Uterus (tissue), 2 donors: ENCODE data around the gene SASH1.

Experiments
- POLR2A ChIP-seq, 2 donors: fragments of 450-650 bp; IDR thresholded peaks; one replicate each; pipeline ENCODE4 v1.6.1; 2016; ENCODE audit warnings: antibody characterized with exemption in 2 of 2, mild to moderate bottlenecking in 1 of 2, moderate library complexity in 1 of 2
- TF ChIP-seq, protein P1 (sequence below), 4 experiments: fragments of 200-600 bp in 2 of 4; fragments of 450-650 bp in 2 of 4; sonication (generic) in 2 of 4; IDR thresholded peaks; one replicate each; pipeline ENCODE4 v1.5.1; 2016 to 2019; ENCODE audit warnings: antibody characterized with exemption in 4 of 4, mild to moderate bottlenecking in 2 of 4, moderate library complexity in 1 of 4

DNA sequence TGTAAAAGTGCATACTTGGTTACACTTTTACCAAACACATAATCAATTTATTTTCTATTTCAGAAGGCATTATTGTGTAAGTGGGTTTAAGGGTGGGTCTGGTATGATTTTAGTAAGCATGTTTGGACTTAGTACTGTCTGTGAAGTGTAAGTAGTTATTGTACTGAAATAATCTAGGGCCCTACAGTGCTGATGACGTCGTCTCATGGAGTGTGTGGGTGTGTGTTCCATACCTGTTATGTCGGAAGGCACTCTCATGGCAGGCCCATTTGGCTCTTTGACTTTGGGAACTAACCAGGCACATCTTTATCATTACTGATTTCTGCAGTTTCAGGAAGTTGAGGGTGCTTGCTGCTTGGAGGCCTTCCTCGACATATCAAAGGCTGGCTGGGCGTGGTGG is 155.1 kb downstream of the SASH1 start:
- no peak for TF ChIP-seq POLR2A (IDR thresholded peaks at IDR 0.05)
- TF ChIP-seq, protein P1, sequence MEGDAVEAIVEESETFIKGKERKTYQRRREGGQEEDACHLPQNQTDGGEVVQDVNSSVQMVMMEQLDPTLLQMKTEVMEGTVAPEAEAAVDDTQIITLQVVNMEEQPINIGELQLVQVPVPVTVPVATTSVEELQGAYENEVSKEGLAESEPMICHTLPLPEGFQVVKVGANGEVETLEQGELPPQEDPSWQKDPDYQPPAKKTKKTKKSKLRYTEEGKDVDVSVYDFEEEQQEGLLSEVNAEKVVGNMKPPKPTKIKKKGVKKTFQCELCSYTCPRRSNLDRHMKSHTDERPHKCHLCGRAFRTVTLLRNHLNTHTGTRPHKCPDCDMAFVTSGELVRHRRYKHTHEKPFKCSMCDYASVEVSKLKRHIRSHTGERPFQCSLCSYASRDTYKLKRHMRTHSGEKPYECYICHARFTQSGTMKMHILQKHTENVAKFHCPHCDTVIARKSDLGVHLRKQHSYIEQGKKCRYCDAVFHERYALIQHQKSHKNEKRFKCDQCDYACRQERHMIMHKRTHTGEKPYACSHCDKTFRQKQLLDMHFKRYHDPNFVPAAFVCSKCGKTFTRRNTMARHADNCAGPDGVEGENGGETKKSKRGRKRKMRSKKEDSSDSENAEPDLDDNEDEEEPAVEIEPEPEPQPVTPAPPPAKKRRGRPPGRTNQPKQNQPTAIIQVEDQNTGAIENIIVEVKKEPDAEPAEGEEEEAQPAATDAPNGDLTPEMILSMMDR (IDR thresholded peaks at IDR 0.05), result no peak
